ENCODE data around the gene MAGEA9B.
A peak's percentile ranks its signal among the peaks of the same experiment; 100 is the strongest.
"Not testable (repeated sequence)": the region's sequence is repeated elsewhere in the genome, so short reads cannot be mapped to it uniquely, and the experiment has no call there.

MAGEA9B gene

GRCh38 chrX:149628280-149628679 is 41.0 kb upstream of the MAGEA9B start:
- TF ChIP-seq CTCF (conservative IDR thresholded peaks at IDR 0.05; ENCODE audit: control insufficient read depth, insufficient read depth, low read depth, low read length), result no peak
- DNase-seq (ENCODE audit: low read depth), result no peak
- H3K4me3 ChIP-seq (ENCODE audit: control insufficient read depth, low read depth, low read length), result no peak overlapping the region

- H3K4me3 ChIP-seq (ENCODE audit: control insufficient read depth, low read depth, low read length); DNase-seq (ENCODE audit: low read depth): not testable (repeated sequence)
Measured at GRCh38 chrX:149626829-149627228, 39.6 kb upstream of the MAGEA9B start.

- H3K4me3 ChIP-seq (ENCODE audit: control insufficient read depth, low read depth, low read length); DNase-seq (ENCODE audit: low read depth): not testable (repeated sequence)
Measured at GRCh38 chrX:149619662-149620061, 32.4 kb upstream of the MAGEA9B start.

GRCh38 chrX:149618871-149619270 is 31.6 kb upstream of the MAGEA9B start:
- no peak for DNase-seq (ENCODE audit: low read depth)

DNA sequence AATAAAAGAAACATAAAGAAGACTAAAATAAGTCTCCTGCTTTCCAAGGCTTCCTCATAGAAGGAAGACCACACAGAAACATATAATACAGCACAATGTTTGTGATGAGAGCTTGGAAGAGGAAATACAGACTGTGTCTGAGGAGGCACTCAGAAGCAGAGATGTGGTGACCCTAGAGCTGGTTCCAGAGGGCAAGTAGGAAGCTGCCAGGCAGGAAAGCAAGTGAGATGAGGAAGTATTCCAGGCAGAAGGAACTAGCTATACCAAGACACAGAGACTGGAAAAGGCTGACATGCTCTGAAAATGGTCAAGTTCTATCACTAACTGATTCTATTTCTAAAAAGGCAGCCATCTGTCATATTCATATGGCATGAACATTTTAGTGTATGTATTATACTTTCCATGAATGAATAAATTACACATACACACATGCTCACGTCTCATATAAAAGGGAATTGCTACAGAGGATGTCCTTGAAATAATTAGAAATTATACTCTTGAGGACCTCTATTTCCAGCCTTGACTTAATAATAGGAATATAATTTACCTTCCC is 24.4 kb upstream of the MAGEA9B start:
- no peak for TF ChIP-seq CTCF (conservative IDR thresholded peaks at IDR 0.05; ENCODE audit: control insufficient read depth, insufficient read depth, low read depth, low read length)
- no peak for DNase-seq (ENCODE audit: low read depth)
- H3K4me3 ChIP-seq (ENCODE audit: control insufficient read depth, low read depth, low read length), result no peak overlapping the region

More at GRCh38 chrX:149618871-149619270, 31.6 kb upstream of the MAGEA9B start:
- TF ChIP-seq CTCF (conservative IDR thresholded peaks at IDR 0.05; ENCODE audit: control insufficient read depth, insufficient read depth, low read depth, low read length), result no peak
- H3K4me3 ChIP-seq (ENCODE audit: control insufficient read depth, low read depth, low read length), result no peak overlapping the region

DNA sequence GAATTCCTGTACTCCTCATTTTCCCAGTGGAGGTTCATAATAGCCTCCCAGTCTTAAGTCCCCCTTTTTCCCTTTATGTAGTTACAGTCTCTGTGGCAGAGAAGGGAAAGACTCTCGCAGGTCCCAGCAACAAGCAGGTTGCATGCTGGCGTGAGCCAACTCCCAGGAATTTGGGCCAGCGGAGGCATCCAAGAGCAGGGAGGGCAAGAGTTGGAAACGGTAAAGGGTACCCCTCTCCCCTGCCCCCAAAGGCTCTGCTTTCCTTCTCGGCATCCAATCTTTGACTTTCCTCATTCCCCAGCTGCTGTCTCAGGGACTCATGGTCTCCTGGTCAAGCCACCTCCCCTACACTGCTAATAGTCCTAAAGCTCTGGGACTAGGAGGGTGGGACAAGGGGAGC is 23.3 kb upstream of the MAGEA9B start:
- no peak overlapping the region for H3K4me3 ChIP-seq (ENCODE audit: control insufficient read depth, low read depth, low read length)
- no peak for DNase-seq (ENCODE audit: low read depth)
- TF ChIP-seq CTCF (conservative IDR thresholded peaks at IDR 0.05; ENCODE audit: control insufficient read depth, insufficient read depth, low read depth, low read length), result no peak

- no peak overlapping the region for H3K4me3 ChIP-seq (ENCODE audit: control insufficient read depth, low read depth, low read length)
- no peak for TF ChIP-seq CTCF (conservative IDR thresholded peaks at IDR 0.05; ENCODE audit: control insufficient read depth, insufficient read depth, low read depth, low read length)
- no peak for DNase-seq (ENCODE audit: low read depth)
Measured at GRCh38 chrX:149607699-149608098, 20.4 kb upstream of the MAGEA9B start.

GRCh38 chrX:149605248-149605885 is 18.1 kb upstream of the MAGEA9B start:
- H3K4me3 ChIP-seq (ENCODE audit: control insufficient read depth, low read depth, low read length), result not testable (repeated sequence)
- DNase-seq (ENCODE audit: low read depth), result peak; percentile 2

GRCh38 chrX:149598603-149599002 is 11.3 kb upstream of the MAGEA9B start:
- not testable (repeated sequence) for H3K4me3 ChIP-seq (ENCODE audit: control insufficient read depth, low read depth, low read length); DNase-seq (ENCODE audit: low read depth)

- not testable (repeated sequence) for DNase-seq (ENCODE audit: low read depth)
Measured at GRCh38 chrX:149595943-149596342, 8.7 kb upstream of the MAGEA9B start.

DNA sequence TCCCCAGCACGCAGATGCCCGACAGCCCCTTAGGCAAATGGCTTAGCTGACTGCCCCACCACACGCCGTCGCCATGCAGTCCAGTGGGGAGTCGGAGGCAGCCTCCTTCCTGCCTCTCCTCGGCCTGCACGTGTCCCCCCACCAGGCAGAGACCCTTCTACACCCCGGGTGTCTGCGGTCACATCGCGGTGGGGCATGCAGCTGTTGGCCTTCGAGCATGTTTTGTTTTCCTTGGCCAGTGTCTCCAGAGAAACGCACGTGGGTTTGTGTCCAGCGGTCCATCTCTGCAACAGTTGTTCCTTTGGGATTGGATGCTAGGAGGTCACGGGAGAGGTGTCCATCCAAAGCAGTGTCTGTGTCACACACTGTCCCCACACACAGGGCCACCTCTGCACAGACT is 8.0 kb upstream of the MAGEA9B start, which contains the start of gene HSFX2:
Gene HSFX2, minus strand, starts transcription at position 101 of the 400 bp plus-strand sequence. CDS start 614 bp downstream, outside the sequence.
- not testable (repeated sequence) for DNase-seq (ENCODE audit: low read depth); H3K4me3 ChIP-seq (ENCODE audit: control insufficient read depth, low read depth, low read length)

More at GRCh38 chrX:149595943-149596342, 8.7 kb upstream of the MAGEA9B start:
- H3K4me3 ChIP-seq (ENCODE audit: control insufficient read depth, low read depth, low read length), result not testable (repeated sequence)

DNA sequence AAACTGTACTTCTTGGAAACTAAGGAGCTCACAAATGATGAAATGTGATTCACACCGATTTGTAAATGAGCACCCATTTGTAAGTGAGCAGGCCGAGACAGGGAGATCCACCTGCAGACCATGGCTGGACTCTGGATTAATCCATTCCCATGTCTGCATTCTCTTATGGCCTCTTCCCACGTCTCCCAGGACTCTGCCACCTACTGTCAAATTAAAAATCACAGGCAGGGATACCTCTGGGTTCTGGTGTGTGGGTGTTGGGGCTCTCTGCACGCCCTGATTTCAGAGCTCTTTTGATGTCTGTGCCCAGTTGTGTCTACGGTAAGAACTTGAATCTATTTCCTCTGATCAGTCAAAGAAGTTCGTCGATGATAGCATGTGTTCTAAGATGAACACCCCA is 3.7 kb upstream of the MAGEA9B start:
- not testable (repeated sequence) for H3K4me3 ChIP-seq (ENCODE audit: control insufficient read depth, low read depth, low read length); DNase-seq (ENCODE audit: low read depth)
